PFSK-1 (cell line): ENCODE measurements around the gene MT1E.

Source experiments
- FOXP2 ChIP-seq: optimal IDR thresholded peaks from 2 replicates; pipeline ENCODE3; 2011; ENCODE audit warnings: borderline replicate concordance, control low read depth, inconsistent platforms; ENCODE audit not compliant: insufficient read depth; ENCODE audit errors: extremely low read length, extremely low read depth
- POLR2AphosphoS5 ChIP-seq: IDR thresholded peaks from 2 replicates; pipeline ENCODE4 v1.6.1; 2012; ENCODE audit warnings: low read depth, mild to moderate bottlenecking, control low read depth, low read length, moderate library complexity
- SIN3A ChIP-seq: IDR thresholded peaks from 2 replicates; pipeline ENCODE4 v1.6.1; 2012; ENCODE audit warnings: mild to moderate bottlenecking, low read length, moderate library complexity, borderline replicate concordance; ENCODE audit not compliant: insufficient read depth
- TAF1 ChIP-seq: IDR thresholded peaks from 2 replicates; pipeline ENCODE4 v1.6.1; 2012; ENCODE audit warnings: low read length, control low read depth, borderline replicate concordance; ENCODE audit not compliant: insufficient read depth
- TF ChIP-seq, protein P1 (sequence below), 2 experiments: IDR thresholded peaks; 2 replicates each; pipeline versions ENCODE4 v1.6.1 to v1.8.0; 2011 to 2012; ENCODE audit warnings: low read depth in 2 of 2, low read length in 2 of 2, control low read depth in 1 of 2, inconsistent platforms in 1 of 2, mild to moderate bottlenecking in 1 of 2, moderate library complexity in 1 of 2; ENCODE audit not compliant: insufficient read depth in 1 of 2

Gene MT1E

DNA sequence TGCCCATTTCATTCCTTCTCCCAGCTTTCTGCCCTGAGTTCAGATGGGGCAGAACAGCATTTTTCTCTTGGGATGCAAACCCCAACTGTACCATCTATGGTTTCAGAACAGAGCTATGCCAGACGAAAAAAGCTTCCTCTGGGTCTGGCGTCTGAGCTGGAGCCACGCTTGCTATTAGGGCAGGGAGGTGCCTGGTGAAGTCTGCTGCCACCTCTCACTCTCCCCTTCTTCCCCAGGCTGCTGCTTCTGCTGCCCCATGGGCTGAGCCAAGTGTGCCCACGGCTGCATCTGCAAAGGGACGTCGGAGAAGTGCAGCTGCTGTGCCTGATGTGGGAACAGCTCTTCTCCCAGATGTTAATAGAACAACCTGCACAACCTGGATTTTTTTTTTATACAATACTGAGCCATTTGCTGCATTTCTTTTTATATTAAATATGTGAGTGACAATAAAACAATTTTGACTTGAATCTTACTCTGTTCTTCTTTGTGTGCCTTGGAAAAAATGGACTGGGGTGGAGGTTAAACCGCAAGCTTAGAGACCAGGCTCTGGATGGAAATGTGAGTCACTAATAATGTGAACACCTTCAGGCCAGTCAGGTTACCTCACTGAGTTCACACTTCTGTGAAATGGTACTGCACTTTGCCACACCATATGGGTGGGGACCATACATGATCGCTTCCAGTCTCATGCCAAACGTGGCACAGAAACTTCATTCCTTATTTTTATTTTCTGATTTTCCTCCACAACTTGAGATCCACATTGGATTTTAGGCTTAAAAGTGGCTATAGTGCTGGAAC lies 11.2 kb downstream of the MT1E start:
- no peak for TF ChIP-seq SIN3A

DNA sequence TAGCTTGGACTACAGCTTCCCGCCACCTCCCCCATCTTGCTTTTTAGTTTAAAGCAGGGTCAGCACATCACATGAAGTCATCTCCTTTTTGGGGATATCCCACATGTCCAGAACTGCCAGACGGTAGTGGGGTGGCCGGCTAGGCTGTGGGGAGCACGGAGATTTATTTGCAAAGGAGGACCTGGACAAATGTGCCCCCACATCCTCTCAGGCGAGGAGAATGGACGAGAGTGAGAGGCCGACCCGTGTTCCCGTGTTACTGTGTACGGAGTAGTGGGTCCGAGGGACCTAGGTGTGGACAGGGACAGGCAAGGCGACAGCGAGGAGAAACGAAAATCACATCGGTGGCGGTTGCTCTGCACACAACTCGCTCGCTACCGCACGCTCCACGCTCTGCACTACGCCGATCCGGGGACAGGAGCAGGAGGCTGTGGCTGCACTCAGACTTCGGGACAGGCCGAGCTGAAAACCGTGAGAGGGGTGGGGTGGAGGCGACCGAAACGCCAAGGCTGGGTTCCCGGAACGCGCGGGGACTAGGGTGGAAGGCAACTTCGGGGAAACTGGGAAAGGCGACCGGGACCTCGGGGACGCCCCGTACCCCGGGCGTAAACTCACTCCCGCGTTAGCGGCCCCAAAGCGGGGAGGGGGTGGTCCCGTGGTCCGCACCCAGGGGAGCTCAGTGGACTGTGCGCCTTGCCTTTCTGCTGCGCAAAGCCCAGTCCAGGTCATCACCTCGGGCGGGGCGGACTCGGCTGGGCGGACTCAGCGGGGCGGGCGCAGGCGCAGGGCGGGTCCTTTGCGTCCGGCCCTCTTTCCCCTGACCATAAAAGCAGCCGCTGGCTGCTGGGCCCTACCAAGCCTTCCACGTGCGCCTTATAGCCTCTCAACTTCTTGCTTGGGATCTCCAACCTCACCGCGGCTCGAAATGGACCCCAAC lies 12.5 kb downstream of the MT1E start, which contains the start of gene MT1A:
MT1A (plus strand) TSS at position 853 of the 937 bp plus-strand sequence; CDS start at position 926, 73 bp downstream.
- TF ChIP-seq POLR2AphosphoS5 (no peak), SIN3A (no peak), FOXP2 (no peak), TAF1 (no peak)
- TF ChIP-seq, protein P1, sequence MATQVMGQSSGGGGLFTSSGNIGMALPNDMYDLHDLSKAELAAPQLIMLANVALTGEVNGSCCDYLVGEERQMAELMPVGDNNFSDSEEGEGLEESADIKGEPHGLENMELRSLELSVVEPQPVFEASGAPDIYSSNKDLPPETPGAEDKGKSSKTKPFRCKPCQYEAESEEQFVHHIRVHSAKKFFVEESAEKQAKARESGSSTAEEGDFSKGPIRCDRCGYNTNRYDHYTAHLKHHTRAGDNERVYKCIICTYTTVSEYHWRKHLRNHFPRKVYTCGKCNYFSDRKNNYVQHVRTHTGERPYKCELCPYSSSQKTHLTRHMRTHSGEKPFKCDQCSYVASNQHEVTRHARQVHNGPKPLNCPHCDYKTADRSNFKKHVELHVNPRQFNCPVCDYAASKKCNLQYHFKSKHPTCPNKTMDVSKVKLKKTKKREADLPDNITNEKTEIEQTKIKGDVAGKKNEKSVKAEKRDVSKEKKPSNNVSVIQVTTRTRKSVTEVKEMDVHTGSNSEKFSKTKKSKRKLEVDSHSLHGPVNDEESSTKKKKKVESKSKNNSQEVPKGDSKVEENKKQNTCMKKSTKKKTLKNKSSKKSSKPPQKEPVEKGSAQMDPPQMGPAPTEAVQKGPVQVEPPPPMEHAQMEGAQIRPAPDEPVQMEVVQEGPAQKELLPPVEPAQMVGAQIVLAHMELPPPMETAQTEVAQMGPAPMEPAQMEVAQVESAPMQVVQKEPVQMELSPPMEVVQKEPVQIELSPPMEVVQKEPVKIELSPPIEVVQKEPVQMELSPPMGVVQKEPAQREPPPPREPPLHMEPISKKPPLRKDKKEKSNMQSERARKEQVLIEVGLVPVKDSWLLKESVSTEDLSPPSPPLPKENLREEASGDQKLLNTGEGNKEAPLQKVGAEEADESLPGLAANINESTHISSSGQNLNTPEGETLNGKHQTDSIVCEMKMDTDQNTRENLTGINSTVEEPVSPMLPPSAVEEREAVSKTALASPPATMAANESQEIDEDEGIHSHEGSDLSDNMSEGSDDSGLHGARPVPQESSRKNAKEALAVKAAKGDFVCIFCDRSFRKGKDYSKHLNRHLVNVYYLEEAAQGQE (IDR thresholded peaks at IDR 0.05; ENCODE audit: insufficient read depth in 1 of 2, low read depth in 2 of 2, low read length in 2 of 2): no peak

DNA sequence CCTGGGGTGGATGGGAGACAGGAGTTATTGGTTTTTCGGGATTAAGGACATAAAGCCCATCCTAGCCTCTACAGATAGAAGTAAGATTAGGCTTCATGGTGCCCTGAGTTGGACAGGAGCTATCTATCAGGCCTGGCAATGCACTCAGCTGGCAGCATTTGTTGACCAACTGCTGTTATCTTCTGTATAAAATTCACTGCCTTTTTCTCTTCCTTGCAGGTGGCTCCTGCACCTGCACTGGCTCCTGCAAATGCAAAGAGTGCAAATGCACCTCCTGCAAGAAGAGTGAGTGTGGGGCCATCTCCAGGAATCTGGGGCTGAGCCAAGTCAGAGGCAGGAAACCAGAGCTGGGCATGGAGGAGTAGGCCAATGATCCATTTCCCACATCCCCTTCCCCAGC lies 13.5 kb downstream of the MT1E start:
- TF ChIP-seq, protein P1 (IDR thresholded peaks at IDR 0.05; ENCODE audit: insufficient read depth in 1 of 2, low read depth in 2 of 2, low read length in 2 of 2): no peak
- TF ChIP-seq FOXP2: no peak
- TF ChIP-seq SIN3A: no peak
- TF ChIP-seq TAF1: no peak
- no peak for TF ChIP-seq POLR2AphosphoS5

DNA sequence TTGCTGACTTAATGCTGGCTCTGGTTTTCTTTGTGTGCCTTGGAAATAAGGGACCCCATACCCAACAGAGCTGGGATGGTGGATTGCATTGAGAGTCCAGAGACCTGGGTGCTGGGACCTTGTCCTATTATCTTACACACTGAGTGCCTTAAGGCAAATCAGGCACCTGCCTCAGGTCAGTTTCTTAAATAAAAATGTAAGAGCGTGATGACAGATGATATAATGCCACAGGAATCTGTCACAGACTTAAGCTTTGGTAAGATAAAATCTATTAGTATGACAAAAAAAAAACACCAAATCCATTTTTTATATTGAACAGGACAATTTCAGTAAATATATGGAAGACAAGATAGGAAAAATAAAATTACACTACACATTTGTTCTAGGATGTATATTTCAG lies 14.5 kb downstream of the MT1E start:
- TF ChIP-seq POLR2AphosphoS5 (no peak), TAF1 (no peak)
- TF ChIP-seq, protein P1 (IDR thresholded peaks at IDR 0.05; ENCODE audit: insufficient read depth in 1 of 2, low read depth in 2 of 2, low read length in 2 of 2): no peak

DNA sequence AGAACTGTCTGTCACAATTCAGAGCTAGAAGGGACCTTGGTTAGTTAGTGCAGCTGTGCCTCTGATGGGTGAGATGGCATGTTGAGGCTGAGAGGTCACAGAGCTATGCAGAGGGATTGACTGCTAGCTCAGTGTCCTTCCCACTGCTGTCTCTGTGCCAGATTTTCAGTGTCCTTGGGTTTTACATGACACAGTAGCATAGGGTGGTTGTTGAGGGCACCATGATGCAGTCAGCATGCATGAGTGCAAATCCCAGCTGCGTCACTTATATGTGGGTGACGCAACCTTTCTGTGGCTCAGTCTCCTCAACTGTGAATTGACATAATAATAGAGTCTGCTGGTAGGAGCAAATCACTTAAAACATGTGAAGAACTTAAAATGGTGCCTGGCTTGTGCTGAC lies 15.6 kb downstream of the MT1E start:
- TF ChIP-seq FOXP2 (no peak), POLR2AphosphoS5 (no peak), SIN3A (no peak), TAF1 (no peak)
- TF ChIP-seq, protein P1 (IDR thresholded peaks at IDR 0.05; ENCODE audit: insufficient read depth in 1 of 2, low read depth in 2 of 2, low read length in 2 of 2): no peak
